HepG2 (cell line): ENCODE data around the gene CLDN15. TPM values are rescaled to one million over a fixed set of nuclear protein-coding genes. Genes with fewer than 3 reads are reported as not detected.

ENCODE experiments used
- ATRX ChIP-seq: sonication (generic); formaldehyde crosslinking; IDR thresholded peaks from 2 replicates; pipeline ENCODE4 v1.4.0; 2020; ENCODE audit warnings: missing genetic modification reagents, borderline replicate concordance
- ETV5 ChIP-seq: IDR thresholded peaks from 2 replicates; pipeline ENCODE4 v1.6.1; 2018; ENCODE audit warnings: missing biosample characterization, missing genetic modification reagents, inconsistent platforms, borderline replicate concordance
- FOSL2 ChIP-seq: sonication (generic); formaldehyde crosslinking; IDR thresholded peaks from 2 replicates; pipeline ENCODE4 v1.4.0; 2020; ENCODE audit warnings: missing genetic modification reagents
- HDAC1 ChIP-seq: sonication (generic); formaldehyde crosslinking; IDR thresholded peaks from 2 replicates; pipeline ENCODE4 v1.5.1; 2020; ENCODE audit warnings: mild to moderate bottlenecking, missing genetic modification reagents
- REPIN1 ChIP-seq: sonication (generic); formaldehyde crosslinking; IDR thresholded peaks from 2 replicates; pipeline ENCODE4 v1.8.0; 2022; ENCODE audit warnings: missing genetic modification reagents, low read depth, mild to moderate bottlenecking, borderline replicate concordance
- TFE3 ChIP-seq: IDR thresholded peaks from 2 replicates; pipeline ENCODE4 v1.6.1; 2016
- ZBTB21 ChIP-seq: sonication (generic); formaldehyde crosslinking; IDR thresholded peaks from 2 replicates; pipeline ENCODE4 v1.4.0; 2020; ENCODE audit warnings: missing genetic modification reagents
- ZBTB42 ChIP-seq: sonication (generic); formaldehyde crosslinking; IDR thresholded peaks from 2 replicates; pipeline ENCODE4 v1.5.0; 2020; ENCODE audit warnings: mild to moderate bottlenecking, missing genetic modification reagents
- ZNF296 ChIP-seq: sonication (generic); formaldehyde crosslinking; conservative IDR thresholded peaks from 2 replicates; pipeline ENCODE4 v1.5.0; 2020; ENCODE audit warnings: mild to moderate bottlenecking, missing genetic modification reagents
- ZNF34 ChIP-seq: sonication (generic); formaldehyde crosslinking; IDR thresholded peaks from 2 replicates; pipeline ENCODE4 v1.4.0; 2020; ENCODE audit warnings: mild to moderate bottlenecking, missing genetic modification reagents, borderline replicate concordance
- ZNF547 ChIP-seq: sonication (generic); formaldehyde crosslinking; IDR thresholded peaks from 2 replicates; pipeline ENCODE4 v1.5.1; 2020; ENCODE audit warnings: mild to moderate bottlenecking, missing genetic modification reagents
- ZNF552 ChIP-seq: sonication (generic); formaldehyde crosslinking; IDR thresholded peaks from 2 replicates; pipeline ENCODE4 v1.9.0; 2022; ENCODE audit warnings: missing genetic modification reagents, mild to moderate bottlenecking, borderline replicate concordance
- ZNF597 ChIP-seq: sonication (generic); formaldehyde crosslinking; IDR thresholded peaks from 2 replicates; pipeline ENCODE4 v1.5.0; 2020; ENCODE audit warnings: missing genetic modification reagents
- ZNF619 ChIP-seq: sonication (generic); formaldehyde crosslinking; IDR thresholded peaks from 2 replicates; pipeline ENCODE4 v1.4.0; 2020; ENCODE audit warnings: mild to moderate bottlenecking, missing genetic modification reagents
- ZNF879 ChIP-seq: sonication (generic); formaldehyde crosslinking; IDR thresholded peaks from 2 replicates; pipeline ENCODE4 v1.8.1; 2023; ENCODE audit warnings: missing genetic modification reagents
- polyA plus RNA-seq, 8 experiments: library from polyadenylated mRNA; depleted of rRNA in 3 of 8; stranded (reverse) in 7 of 8; unstranded in 1 of 8; fragments of >200 nt; fragmentation: Illumina TruSeq in 4 of 8; extraction: Trizol in 4 of 8; gene quantifications; 2 replicates each; pipeline versions ENCODE4 v1.2.1 to v1.2.3, GENCODE V29; 2011 to 2016; ENCODE audit warnings: low read depth in 4 of 8, missing spikeins in 1 of 8, mixed read lengths in 1 of 8; ENCODE audit not compliant: insufficient read depth in 1 of 8
- total RNA-seq, 5 experiments: library from RNA; depleted of rRNA; stranded (reverse); fragments of >200 nt; fragmentation: Illumina TruSeq; extraction: Trizol; gene quantifications; 2 replicates each; pipeline ENCODE4 v1.2.3, GENCODE V29; 2016; ENCODE audit warnings: low read depth in 1 of 5
- TF ChIP-seq, protein P1 (sequence below): sonication (generic); formaldehyde crosslinking; IDR thresholded peaks from 2 replicates; pipeline ENCODE4; 2020; ENCODE audit warnings: missing genetic modification reagents, mild to moderate bottlenecking, borderline replicate concordance
- TF ChIP-seq, protein P2 (sequence below): sonication (generic); formaldehyde crosslinking; IDR thresholded peaks from 2 replicates; pipeline ENCODE4 v1.4.0; 2020; ENCODE audit warnings: missing genetic modification reagents, borderline replicate concordance

CLDN15 gene
- total and polyA plus RNA-seq, 2 of the 13 experiments (the other 11 are each of a cell fraction or from before 2014, with no cell fraction given): 7.1 to 17.8 TPM

DNA sequence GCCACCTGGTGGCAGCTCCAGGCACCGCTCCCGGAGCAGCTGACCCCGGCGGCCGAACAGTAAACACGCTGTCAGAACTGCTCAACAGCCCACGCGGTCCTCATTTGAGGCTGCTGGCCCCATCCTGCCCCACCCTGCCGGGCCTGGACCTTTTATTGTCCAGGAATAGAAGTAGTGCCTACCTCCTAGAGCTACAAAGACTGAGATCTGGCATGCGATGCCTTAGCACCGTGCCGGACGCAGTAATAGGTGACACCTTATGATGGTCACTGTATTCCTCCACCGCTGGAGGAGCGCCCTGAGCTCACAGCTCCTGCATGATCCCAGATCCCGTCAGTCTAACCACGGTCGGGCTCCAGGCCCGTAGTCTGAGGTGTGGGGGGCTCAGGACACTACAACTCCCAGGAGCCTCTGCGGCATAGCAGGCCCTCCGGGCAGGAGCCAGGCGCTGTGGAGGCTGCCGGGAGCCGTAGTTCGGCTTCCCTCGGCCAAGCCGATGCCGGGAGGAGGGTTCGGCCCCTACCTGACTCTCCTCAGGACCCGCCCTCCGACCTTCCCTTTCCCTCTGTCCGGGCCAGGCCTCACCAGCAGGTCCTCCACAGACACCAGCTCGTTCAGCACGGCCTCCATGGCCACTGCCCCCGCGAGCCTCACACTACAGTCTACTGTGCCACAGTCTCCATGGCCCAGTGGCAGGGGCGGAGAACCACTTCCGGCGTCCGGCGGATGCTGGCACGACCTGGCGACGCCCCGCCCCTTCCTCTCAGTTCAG, 7.0 kb upstream of the CLDN15 start, which contains the start of gene FIS1 (continued):
- TF ChIP-seq TFE3 (CRISPR knock-in tag): no peak
- 0 out of 2 replicates have a peak, but pooled peaks have one; percentile 8 for TF ChIP-seq ZNF552 (CRISPR knock-in tag)
- TF ChIP-seq FOSL2 (CRISPR knock-in tag): no peak; the same call in 1 of the 2 replicates
- TF ChIP-seq ATRX: no peak
- TF ChIP-seq ZNF34 (CRISPR knock-in tag): 0 out of 2 replicates have a peak, but pooled peaks have one; percentile 32
- TF ChIP-seq ZNF619 (CRISPR knock-in tag): peak; percentile 85; the same call in 1 of the 2 replicates
- TF ChIP-seq, protein P1, sequence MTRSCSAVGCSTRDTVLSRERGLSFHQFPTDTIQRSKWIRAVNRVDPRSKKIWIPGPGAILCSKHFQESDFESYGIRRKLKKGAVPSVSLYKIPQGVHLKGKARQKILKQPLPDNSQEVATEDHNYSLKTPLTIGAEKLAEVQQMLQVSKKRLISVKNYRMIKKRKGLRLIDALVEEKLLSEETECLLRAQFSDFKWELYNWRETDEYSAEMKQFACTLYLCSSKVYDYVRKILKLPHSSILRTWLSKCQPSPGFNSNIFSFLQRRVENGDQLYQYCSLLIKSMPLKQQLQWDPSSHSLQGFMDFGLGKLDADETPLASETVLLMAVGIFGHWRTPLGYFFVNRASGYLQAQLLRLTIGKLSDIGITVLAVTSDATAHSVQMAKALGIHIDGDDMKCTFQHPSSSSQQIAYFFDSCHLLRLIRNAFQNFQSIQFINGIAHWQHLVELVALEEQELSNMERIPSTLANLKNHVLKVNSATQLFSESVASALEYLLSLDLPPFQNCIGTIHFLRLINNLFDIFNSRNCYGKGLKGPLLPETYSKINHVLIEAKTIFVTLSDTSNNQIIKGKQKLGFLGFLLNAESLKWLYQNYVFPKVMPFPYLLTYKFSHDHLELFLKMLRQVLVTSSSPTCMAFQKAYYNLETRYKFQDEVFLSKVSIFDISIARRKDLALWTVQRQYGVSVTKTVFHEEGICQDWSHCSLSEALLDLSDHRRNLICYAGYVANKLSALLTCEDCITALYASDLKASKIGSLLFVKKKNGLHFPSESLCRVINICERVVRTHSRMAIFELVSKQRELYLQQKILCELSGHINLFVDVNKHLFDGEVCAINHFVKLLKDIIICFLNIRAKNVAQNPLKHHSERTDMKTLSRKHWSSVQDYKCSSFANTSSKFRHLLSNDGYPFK (CRISPR knock-in tag): peak; percentile 95
- TF ChIP-seq ZNF879: peak; percentile 19; the same call in 1 of the 2 replicates
- TF ChIP-seq, protein P2, sequence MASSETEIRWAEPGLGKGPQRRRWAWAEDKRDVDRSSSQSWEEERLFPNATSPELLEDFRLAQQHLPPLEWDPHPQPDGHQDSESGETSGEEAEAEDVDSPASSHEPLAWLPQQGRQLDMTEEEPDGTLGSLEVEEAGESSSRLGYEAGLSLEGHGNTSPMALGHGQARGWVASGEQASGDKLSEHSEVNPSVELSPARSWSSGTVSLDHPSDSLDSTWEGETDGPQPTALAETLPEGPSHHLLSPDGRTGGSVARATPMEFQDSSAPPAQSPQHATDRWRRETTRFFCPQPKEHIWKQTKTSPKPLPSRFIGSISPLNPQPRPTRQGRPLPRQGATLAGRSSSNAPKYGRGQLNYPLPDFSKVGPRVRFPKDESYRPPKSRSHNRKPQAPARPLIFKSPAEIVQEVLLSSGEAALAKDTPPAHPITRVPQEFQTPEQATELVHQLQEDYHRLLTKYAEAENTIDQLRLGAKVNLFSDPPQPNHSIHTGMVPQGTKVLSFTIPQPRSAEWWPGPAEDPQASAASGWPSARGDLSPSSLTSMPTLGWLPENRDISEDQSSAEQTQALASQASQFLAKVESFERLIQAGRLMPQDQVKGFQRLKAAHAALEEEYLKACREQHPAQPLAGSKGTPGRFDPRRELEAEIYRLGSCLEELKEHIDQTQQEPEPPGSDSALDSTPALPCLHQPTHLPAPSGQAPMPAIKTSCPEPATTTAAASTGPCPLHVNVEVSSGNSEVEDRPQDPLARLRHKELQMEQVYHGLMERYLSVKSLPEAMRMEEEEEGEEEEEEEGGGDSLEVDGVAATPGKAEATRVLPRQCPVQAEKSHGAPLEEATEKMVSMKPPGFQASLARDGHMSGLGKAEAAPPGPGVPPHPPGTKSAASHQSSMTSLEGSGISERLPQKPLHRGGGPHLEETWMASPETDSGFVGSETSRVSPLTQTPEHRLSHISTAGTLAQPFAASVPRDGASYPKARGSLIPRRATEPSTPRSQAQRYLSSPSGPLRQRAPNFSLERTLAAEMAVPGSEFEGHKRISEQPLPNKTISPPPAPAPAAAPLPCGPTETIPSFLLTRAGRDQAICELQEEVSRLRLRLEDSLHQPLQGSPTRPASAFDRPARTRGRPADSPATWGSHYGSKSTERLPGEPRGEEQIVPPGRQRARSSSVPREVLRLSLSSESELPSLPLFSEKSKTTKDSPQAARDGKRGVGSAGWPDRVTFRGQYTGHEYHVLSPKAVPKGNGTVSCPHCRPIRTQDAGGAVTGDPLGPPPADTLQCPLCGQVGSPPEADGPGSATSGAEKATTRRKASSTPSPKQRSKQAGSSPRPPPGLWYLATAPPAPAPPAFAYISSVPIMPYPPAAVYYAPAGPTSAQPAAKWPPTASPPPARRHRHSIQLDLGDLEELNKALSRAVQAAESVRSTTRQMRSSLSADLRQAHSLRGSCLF (CRISPR knock-in tag): no peak
- peak; percentile 42; the same call in 1 of the 2 replicates for TF ChIP-seq ZNF547 (CRISPR knock-in tag)
- TF ChIP-seq HDAC1 (CRISPR knock-in tag): peak; percentile 75
- peak; percentile 67; the same call in 1 of the 2 replicates for TF ChIP-seq ZBTB42 (CRISPR knock-in tag)
- no peak for TF ChIP-seq ZBTB21 (CRISPR knock-in tag)
- TF ChIP-seq ZNF597 (CRISPR knock-in tag): peak; percentile 89; the same call in 1 of the 2 replicates
- TF ChIP-seq REPIN1 (CRISPR knock-in tag): peak; percentile 53
- TF ChIP-seq ETV5 (CRISPR knock-in tag): peak; percentile 73
- TF ChIP-seq ZNF296 (CRISPR knock-in tag): 0 out of 2 replicates have a peak, but pooled peaks have one; percentile 81
